ENCODE measurements around the gene HAT1. TPM values are rescaled to one million over a fixed set of nuclear protein-coding genes. Genes with fewer than 3 reads are reported as not detected.

The HAT1 gene
- total RNA-seq, 4 donors from 2014 or later: 18.7 to 37.2 (median 28.9) TPM

DNA sequence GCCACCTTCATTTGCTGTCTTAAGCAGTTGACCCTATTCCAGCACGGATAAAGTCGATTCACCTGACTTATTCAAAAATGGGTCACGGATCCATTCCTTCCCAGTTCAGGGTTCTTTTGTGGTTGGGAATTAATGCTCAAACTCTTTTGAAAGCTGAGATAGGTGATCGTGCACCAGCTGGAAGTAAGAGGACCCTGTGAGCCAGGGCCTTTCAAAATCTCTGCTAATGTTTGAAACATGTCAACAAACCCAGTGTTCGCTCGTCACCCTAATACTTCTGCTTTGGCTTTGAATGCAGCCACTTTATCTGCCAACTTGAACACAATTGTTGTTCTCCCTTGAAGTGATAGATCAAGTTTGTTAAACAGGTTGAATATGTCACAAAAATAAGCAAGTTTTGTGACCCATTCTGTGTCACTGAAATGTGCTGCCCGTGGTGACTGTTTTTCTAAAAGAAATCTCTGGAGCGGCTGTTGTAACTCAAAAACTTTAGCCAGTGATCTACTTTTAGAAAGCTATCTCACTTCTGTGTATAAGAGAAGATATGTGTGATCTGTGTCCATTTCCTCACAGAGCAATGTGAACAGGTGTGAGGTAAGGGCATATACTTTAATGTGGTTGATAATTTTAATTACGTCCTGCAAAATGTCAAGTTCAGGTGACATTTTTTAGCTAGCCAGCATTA is 16.9 kb downstream of the HAT1 start:
- WGBS, 2 donors: 78 to 87% methylated on average over 9 of the region's 9 CpGs
- H3K9me3 ChIP-seq: no peaks in the 10 kb centered on the region
- no peak for TF ChIP-seq POLR2A (IDR thresholded peaks at IDR 0.05)
- no peak for TF ChIP-seq CTCF (IDR thresholded peaks at IDR 0.05)
- no peaks in the 10 kb centered on the region for H3K27me3 ChIP-seq
- DNase-seq: no peak
- H3K36me3 ChIP-seq: peaks cover 0 to 20% (median 0%) of the 10 kb centered on the region in 3 donors
- H3K4me1 ChIP-seq: no peaks in the 10 kb centered on the region
- H3K4me3 ChIP-seq: no peak overlapping the region
- no peak overlapping the region for H3K27ac ChIP-seq
- intact Hi-C loops (cut with DNase I): no loop called here

DNA sequence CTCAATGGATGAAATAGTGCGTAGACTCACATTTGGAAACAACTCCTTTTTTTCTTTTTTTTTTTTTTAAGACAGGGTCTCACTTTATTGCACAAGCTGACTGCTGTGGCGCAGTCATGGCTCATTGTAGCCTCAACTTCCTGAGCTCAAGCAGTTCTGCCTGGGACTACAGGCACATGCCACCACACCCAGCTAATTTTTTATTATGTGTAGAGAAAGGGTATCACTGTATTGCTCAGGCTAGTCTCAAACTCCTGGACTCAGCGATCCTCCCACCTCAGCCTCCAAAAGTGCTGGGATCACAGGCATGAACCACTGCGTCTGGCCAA is 17.4 kb downstream of the HAT1 start:
- DNase-seq: no peak
- H3K36me3 ChIP-seq: peaks cover 0 to 20% (median 0%) of the 10 kb centered on the region in 3 donors
- no peak overlapping the region for H3K27ac ChIP-seq
- TF ChIP-seq CTCF (IDR thresholded peaks at IDR 0.05) (no peak), POLR2A (IDR thresholded peaks at IDR 0.05) (no peak)
- 75 to 84% methylated on average over 3 to 4 of the region's 4 CpGs for WGBS, 2 donors
- no peaks in the 10 kb centered on the region for H3K9me3 ChIP-seq
- no peaks in the 10 kb centered on the region for H3K27me3 ChIP-seq
- H3K4me1 ChIP-seq: no peaks in the 10 kb centered on the region
- intact Hi-C loops (cut with DNase I): no loop called here
- H3K4me3 ChIP-seq: no peak overlapping the region

DNA sequence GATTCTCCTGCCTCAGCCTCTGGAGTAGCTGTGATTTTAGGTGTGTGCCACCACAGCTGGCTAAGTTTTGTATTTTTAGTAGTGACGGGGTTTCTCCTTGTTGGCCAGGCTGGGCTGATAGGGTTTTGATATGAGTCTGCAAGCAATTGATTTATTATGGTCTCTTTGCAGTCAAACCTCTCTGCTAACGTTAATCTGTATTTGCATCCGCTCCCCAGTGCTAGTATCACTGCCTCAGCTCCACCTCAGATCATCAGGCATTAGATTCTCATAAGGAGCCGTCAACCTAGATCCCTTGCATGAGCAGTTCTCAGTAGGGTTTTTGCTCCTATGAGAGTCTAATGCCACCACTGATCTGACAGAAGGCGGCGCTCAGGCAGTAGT is 19.0 kb downstream of the HAT1 start:
- no peaks in the 10 kb centered on the region for H3K4me1 ChIP-seq
- no peak overlapping the region for H3K4me3 ChIP-seq
- no peak overlapping the region for H3K27ac ChIP-seq
- DNase-seq: no peak
- TF ChIP-seq CTCF (IDR thresholded peaks at IDR 0.05) (no peak), POLR2A (IDR thresholded peaks at IDR 0.05) (no peak)
- H3K9me3 ChIP-seq: no peaks in the 10 kb centered on the region
- intact Hi-C loops (cut with DNase I): no loop called here
- WGBS, 2 donors: 94 to 96% methylated on average over 4 to 6 of the region's 6 CpGs
- H3K27me3 ChIP-seq: no peaks in the 10 kb centered on the region
- peaks cover 0 to 20% (median 0%) of the 10 kb centered on the region in 3 donors for H3K36me3 ChIP-seq

DNA sequence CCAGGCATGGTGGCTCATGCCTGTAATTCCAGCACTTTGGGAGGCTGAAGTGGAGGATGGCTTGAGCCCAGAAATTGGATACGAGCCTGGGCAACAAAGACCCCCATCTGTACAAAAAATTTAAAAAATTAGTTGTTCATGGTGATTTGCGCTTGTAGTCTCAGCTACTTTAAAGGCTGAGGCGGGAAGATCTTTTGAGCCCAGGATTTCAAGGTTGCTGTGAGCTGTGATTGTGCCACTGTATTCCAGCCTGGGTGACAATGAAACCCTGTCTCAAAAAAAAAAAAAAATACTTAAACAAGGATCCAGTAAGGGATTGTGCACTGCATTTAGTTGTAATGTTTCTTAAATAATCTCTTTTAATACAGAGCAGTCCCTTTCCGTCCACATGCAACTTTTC is 21.6 kb downstream of the HAT1 start:
- Histone ChIP-seq H3K4me1 (no peaks in the 10 kb centered on the region), H3K4me3 (no peak overlapping the region), H3K27ac (no peak overlapping the region), H3K9me3 (no peaks in the 10 kb centered on the region), H3K36me3 (peaks cover 0 to 35% (median 0%) of the 10 kb centered on the region in 3 donors), H3K27me3 (no peaks in the 10 kb centered on the region)
- no peak for DNase-seq
- intact Hi-C loops (cut with DNase I): no loop called here
- TF ChIP-seq POLR2A (IDR thresholded peaks at IDR 0.05) (no peak), CTCF (IDR thresholded peaks at IDR 0.05) (no peak)
- 92 to 94% methylated on average over 4 of the region's 4 CpGs for WGBS, 2 donors

- Histone ChIP-seq H3K27ac (no peak overlapping the region), H3K36me3 (peaks cover 0 to 65% (median 0%) of the 10 kb centered on the region in 3 donors), H3K4me3 (no peak overlapping the region), H3K4me1 (no peaks in the 10 kb centered on the region), H3K9me3 (no peaks in the 10 kb centered on the region), H3K27me3 (no peaks in the 10 kb centered on the region)
- no peak for DNase-seq
- TF ChIP-seq POLR2A (IDR thresholded peaks at IDR 0.05) (no peak), CTCF (IDR thresholded peaks at IDR 0.05) (no peak)
- intact Hi-C loops (cut with DNase I): no loop called here
These were observed 30.0 kb downstream of the HAT1 start for GRCh38 chr2:171952276-171952675.
